Measurements from ENCODE around the gene NOC3L.

DNA sequence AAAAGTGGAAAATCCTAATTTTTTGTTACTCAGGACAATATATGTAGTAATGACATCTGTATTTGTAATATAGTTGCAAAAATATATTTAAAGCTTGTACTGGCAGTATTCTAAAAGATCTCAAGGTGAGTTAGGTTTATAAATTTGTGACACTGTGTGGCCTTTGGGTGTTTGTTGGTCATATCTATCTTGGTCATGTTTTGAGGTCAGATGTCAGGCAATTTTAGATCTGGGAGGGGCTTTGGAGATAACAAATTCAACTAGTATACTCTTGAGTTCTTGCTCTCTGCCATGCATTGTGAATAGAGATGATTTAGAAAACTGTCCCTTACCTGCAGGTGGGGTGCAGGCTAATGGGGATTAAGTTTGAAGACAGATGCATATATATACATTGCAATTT is 42.7 kb upstream of the NOC3L start:
- TF ChIP-seq EZH2 (IDR thresholded peaks at IDR 0.05; ENCODE audit: insufficient read depth, poor library complexity, severe bottlenecking) (no peak), EZH2phosphoT487 (IDR thresholded peaks at IDR 0.05; ENCODE audit: insufficient read depth, low read depth) (no peak)
